Neural progenitor cell (in vitro differentiated cells): ENCODE results near the gene CENPW.

Source experiments
- CTCF ChIP-seq: fragments of 200-600 bp; sonication (generic); IDR thresholded peaks from 2 replicates; pipeline ENCODE4 v1.5.1; 2017; ENCODE audit warnings: antibody characterized with exemption, mild to moderate bottlenecking
- EZH2 ChIP-seq: fragments of 200-600 bp; sonication (generic); IDR thresholded peaks from 2 replicates; pipeline ENCODE4 v1.6.1; 2017; ENCODE audit warnings: antibody characterized with exemption, mild to moderate bottlenecking, moderate library complexity

GRCh38 chr6:126308362-126308761, 31.6 kb upstream of the CENPW start:
- TF ChIP-seq CTCF (no peak), EZH2 (no peak)
